Inferior parietal cortex (tissue), 1 donor: ENCODE results near the gene POLR2L.

ENCODE experiments used
- DNase-seq: peaks from one replicate; pipeline ENCODE4 v3.0.0-alpha.2; 2016; ENCODE audit errors: extremely low spot score

The POLR2L gene

DNA sequence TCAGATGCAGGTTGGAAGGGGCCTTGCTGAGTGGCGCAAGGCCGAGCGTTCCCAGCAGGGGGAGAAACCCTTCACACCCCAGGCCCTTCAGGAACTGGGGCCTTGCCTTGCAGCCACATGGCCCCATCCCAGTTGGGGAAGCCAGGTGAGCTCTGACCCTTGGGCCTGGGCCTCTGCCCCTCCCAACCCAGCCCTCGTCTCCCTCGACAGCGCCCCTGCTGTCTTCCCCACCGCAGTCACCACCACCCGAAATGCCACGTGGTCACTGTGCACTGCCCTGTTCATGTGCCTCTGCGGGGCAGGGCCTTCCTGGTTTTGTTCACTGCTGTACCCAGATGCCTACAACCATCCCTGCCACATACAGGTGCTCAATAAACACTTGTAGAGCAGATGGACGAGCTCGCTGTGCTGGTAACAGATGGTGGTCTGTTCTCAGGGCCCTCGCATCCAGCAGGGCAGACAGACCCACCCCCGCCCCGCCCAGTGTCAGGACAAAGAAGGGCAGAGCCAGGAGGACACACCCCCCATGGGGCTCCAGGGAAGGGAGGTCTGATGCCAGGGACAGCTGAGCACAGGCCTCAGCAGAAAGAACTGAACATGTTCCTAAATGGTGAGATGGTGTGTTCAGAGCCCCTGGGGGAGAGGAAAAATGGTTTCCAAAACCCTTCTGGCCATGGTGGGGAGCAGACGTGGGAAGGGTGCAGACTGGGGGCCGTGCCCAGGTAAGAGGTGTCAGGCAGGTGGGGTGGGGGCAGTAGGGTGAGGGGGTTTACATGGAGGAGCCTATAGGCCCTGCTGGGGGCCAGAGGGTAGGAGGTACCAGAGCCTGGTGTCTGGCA, 3.7 kb downstream of the POLR2L start:
- no peak for DNase-seq

DNA sequence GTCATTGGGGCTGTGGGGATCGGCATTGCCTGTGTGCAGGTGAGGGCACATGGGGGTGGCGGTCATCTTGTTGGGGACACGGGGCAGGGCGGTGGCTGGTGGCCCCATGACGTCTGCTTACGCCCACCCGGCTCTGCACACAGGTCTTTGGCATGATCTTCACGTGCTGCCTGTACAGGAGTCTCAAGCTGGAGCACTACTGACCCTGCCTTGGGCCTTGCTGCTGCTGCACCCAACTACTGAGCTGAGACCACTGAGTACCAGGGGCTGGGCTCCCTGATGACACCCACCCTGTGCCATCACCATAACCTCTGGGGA, 4.4 kb downstream of the POLR2L start:
- no peak for DNase-seq

GRCh38 chr11:837189-837989, 4.9 kb downstream of the POLR2L start:
- DNase-seq, result no peak

GRCh38 chr11:836700-837099, 5.6 kb downstream of the POLR2L start:
- DNase-seq, result no peak

DNA sequence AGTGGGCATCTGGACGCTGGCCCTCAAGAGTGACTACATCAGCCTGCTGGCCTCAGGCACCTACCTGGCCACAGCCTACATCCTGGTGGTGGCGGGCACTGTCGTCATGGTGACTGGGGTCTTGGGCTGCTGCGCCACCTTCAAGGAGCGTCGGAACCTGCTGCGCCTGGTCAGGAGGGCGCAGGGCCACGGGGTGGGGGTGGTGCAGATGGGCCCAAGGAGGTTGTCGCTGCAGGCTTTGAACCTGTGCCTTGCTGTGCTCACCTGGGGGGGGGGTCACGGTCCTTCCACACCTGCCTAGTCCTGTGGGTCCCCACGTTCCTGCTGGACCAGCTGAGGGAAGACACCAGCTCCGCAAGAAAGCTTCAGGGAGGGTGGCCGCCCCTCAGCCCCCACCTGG, 6.1 kb downstream of the POLR2L start:
- no peak for DNase-seq

DNA sequence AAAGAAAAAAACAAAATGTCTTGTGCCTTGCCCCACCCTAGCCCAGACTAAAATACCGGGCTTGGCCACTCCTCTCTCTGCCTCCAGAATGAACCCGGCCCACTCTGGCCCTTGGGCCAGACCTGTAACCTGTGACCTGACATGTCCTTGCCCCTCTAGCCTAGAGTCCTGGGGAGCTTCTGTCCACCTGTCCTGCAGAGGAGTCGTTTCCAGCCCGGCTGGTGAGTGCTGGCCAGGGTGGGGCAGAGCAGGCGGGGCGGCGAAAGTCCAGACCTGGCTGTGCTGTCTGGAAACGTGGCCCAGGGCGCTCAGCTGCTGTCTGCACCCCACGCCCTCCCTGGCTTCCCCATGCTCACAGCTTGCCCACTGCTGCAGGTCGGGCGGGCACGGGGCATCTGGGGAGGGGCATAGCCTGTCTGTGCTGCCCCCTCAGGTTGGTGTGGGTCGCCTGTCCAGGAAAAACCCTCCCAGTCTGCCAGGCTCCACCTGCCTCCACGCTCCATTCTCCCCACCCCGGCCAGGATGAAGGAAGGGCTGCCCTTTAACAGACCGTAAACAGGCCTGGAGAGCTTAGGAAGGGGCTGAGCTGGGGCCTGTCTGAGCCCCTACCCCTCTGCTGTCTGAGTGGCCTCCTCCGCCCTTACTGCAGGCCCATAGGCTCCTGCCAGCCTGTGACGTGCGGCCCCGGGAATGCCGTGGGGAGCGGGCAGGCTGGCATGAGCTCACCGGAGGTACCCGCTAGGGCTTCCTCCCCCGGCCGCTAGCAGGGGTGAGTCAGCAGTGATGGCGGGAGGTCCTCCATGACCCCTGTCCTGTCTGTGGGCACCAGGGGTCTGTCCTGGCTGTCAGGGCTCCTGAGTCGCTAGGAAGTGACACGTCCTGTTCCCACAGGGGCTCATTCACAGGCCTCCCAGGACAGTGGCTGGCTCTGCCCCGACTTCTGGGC, 7.7 kb downstream of the POLR2L start:
- DNase-seq, result no peak

DNA sequence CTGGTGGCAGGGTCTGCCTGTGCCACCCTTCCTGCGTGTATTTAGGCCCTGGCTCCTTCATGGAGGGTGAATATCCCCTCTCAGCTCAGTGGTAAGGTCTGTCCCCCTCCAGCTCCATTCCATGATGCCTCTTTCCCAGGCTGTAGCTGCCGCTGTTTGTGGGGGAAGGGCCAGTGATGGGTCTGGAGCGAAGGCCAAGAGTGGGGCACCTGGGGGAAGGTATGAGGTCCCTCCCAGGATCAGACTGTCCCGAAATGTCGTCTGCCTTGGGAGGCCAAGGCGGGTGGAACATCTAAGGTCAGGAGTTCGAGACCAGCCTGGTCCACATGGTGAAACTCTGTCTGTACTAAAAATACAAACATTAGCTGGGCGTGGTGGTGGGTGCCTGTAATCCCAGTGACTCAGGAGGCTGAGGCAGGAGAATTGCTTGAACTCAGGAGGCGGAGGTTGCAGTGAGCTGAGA, 8.4 kb downstream of the POLR2L start:
- no peak for DNase-seq

DNA sequence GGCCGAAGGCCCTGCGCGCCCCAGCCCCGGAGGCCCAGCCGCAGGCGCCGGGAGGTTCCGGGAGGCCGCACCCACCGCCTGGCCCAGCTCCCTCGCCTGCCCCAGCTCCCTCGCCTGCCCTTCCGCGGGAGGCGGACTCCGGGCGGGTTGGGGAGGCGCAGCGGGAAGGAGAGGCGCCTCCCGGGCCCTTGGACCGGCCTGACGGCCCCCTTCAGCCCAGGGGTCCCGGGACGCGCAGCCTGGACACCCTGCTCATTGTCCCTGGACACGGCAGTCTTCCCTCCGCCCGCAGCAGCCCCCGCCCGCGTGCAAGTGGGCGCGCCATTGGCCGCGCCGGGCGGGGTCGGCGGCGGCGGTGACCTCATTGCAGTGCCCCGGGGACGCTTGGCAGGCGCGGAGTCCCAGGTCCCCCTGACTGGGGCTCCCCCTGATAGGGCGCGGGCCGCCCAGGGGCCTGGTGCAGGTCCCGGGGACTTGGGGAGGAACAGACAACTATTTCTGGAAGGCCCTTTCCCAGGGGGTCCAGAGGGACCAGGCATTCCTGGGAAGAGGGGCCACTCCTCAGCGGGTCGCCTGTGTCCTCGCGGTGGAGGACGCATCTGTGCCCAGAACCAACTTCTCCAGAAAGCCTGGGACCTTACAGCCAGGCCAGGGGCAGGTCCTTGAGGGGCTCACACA, 9.1 kb downstream of the POLR2L start:
- DNase-seq, result no peak

DNA sequence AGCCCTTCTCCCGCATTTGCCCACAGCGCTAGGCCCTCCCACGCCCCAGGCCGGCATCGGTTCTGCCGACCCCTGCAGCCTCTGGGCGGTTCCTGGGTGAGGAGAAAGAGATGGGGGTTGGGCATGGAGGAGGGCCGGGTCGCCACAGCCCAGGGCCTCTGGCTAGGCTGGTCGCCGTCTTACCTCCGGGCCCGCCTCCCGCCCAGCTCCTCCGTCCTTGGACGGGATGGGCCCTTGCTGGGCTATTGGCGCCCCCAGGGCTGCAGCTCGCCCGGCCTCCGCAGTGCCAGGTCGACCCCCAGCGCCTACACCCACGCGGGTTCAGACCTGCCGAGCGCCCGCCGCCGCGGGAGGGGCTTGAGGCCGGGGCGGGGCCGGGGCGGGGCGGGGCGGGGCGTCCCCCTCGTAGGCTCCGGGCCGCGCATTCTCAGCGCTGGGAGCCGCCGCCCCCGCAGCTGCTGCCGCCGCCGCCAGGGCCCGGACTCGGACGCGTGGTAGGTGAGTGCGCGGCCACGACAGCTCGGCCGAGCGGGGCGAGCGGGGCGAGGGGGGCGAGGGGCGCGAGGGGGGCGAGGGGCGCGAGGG, 9.7 kb downstream of the POLR2L start, which contains the start of gene CD151:
TSS of gene CD151 (plus strand) at position 424 of the 585 bp plus-strand sequence. CDS start 3,118 bp downstream, outside the sequence.
- DNase-seq, result no peak

DNA sequence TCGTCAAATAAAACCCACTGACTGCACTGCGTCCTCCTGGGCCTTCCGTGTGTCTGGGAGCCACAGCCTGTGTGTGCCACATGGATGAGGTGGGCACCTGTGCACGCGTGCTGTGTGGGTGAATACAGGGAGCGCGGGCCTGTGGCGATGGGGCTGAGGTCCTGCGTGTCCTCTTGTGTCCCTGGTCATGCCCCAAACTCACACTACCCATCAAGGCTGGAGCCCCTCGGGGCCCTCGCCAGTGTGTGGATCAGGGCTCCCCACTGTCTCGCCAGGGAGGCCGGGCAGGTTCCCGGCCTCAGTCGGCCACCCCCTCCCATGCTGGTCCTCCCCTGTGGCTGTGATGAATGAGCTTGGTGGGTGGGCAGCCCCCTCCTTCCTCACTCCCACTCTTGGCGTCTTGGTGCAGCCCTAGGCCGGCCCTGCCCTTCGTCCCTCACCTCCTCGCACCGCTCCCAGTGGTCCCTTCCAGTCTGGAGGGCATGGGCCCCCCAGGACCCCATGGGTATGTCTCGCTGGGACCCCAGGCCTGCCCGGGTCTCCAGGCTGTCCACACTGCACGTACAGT, 10.3 kb downstream of the POLR2L start:
- no peak for DNase-seq

DNA sequence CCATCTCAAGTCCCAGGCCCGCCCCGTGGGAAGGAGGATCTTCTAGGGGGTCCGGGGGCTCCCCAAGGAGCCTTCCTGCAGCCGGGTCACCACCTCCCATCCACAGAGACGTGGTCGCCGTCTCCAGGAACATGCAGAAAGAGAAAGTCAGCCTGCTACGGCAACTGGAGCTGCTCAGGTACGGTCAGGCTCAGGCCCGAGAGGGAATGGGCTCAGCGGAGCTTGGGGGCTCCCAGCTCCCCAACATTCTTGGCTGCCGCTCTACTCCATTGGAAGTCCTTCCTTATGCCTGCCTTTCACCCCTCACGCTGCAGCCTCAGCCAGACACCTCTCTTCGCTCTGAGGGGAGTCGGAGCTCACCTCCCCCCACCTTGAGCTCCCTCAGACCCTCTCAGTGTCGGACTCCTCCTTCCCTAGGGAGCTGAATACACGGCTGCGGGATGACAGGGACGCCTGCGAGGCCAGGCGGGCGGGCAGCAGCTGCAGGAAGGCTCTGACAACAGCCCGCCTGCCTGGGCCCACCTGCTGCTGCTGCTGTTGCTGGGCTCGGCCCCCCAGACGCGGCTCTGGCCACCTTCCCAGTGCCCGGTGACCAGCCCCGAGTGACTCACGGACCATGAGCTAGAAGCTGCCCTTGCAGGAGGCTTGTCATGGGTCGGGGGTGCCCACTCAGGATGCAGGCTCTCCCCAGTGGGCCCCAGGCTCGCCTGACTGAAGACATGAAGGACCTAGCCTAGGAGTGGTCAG, 11.0 kb downstream of the POLR2L start:
- no peak for DNase-seq

DNA sequence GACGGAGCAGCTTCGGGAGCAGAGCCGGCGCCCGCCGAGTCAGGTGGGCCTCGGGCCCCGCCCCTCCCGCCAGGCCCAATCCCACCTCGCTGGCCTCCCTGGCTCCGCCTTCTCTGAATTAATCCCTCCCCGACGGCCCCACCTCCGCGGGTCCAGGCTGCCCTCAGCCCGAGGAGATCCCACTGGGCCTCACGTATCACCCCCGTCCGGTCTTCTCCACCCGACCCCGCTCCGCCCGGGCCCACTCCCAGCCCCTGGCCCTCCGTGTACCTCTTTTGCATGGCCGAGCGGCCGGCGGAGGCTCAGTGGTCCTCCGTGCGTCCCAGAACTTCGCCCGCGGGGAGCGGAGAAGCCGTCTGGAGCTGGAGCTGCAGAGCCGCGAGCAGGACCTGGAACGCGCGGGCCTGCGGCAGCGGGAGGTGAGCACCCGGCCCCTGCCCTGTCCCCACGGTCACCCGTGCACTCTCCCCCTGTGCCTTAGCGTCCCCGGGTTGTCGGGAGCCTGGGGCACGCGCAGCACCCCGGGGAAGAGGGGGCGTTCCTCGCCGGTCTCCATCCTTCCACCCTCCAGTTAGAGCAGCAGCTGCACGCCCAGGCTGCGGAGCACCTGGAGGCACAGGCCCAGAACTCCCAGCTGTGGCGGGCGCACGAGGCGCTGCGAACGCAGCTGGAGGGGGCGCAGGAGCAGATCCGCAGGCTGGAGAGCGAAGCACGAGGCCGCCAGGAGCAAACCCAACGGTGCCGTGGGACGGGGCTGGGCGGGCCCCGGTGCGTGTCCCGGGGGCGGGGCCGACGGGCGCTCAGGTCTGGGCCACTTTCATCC, 11.8 kb downstream of the POLR2L start:
- DNase-seq, result no peak

- no peak for DNase-seq
Measured at GRCh38 chr11:829847-830294, 12.5 kb downstream of the POLR2L start.

DNA sequence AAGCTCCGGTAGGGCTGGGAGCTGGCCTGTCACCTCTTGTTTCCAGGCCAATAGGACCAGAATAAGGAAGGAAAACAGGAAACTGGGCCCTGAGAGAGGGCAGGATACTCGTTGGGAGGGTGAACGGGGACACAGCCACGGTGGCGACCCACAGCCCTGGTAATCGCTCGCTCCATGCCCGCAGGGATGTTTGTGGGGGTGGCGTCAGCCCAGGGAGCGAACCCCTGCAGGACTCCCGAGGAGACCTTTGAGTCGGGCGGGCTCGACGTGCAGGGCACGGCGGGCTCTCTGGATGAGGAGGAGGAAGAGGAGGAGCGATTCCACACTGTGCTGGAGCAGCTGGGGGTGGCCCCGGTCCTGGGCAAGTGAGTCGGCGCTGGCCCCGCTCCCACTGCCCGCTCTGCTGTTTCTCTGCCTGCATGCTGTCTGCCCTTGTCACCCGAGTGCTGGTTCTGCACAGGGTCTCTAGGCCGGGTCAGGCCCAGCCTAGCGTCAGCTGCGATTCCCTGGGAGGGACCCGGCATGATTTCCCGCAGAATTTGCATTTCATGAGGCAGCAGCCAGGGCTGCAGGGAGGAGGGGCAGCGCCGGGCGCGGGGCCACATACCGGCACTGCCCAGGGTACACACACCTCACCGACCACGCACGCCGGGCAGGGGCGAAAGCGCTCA, 13.0 kb downstream of the POLR2L start:
- no peak for DNase-seq

DNA sequence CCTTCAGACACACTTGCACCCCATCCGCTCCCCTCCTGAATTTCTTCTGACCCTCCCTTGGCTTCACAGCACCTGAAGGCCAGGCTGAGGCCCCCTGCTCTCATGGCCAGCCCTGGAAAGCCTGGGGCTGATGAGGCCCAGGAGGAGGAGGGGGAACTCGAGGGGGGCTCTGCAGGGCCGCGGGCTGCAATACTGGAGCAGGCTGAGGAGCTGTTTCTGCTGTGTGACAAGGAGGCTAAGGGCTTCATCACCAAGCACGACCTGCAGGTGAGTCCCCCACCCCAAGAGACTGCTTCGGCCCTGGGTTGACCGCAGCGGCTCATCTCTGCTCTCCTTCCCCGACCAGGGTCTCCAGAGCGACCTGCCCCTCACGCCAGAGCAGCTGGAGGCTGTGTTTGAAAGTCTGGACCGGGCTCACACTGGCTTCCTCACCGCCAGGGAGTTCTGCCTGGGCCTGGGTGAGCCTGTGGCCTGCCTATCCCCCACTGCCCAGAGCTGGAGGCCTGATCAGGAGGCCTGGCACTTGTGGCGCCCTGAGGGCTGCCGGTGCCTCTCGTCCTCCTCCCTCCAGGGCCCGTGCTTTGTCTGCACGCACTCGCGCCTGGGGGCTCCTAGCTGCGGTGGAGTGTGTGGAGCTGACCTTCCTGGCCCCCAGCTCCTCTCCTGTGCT, 13.7 kb downstream of the POLR2L start:
- DNase-seq, result no peak

DNA sequence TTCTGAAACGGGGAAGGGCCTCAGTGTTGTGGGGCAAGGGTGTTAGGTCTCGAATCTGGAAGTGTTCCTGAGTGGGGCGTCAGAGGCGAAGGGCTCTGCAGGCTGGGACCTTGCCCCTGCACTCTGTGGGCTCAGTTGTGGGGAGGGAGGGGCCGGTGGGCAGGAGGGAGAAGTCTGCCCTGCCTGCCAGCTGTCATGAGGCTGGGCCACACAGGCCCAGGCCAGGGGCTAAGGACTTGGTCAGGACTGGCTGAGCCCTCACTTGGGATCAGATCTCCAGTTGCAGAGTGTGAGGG, 14.5 kb downstream of the POLR2L start, which contains the start of gene CRACR2B:
TSS of gene CRACR2B (plus strand) at position 23 of the 296 bp plus-strand sequence. CDS start 689 bp downstream, outside the sequence.
- no peak for DNase-seq

DNA sequence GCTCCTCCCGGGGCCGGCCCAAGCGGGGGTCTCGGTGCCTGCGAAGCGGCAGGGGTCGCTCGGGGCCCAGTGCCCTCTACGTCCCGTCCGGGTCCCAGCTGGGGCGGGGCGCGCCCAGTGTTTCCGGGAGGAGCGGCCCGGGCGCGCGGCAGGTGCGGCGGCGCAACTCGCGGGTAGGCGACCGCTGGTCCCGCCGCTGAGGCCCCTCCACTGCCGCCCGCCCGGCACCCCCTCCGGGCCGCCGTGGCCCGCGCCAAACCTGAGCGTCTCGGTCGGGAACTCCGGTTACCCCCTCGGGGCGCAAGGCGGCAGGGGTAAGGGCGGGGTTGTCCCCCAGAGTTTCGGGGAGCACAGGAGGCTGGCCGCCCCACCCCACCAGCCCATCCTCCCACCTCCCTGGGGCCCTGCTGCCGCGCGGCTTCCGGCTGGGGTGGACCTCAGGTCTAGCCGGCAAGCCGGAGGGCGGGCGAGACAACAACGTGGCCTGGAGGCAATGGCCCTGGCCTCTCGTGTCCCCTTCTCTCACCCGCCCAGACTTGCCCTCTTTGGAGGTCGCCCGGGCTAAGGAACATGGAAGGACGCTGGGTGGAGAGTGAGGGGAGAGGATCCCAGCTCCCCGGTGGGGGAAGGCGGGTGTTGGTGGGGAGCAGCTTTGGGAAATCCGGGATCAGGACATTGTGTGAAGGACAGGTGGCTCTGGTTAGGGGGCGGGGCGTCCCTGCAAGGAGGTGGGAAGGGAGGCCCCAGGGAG, 15.0 kb downstream of the POLR2L start:
- no peak for DNase-seq
